Activated CD4-positive, CD25-positive, alpha-beta regulatory T cell (primary cell): ENCODE results near the gene TSSK6.
"Not testable (repeated sequence)": the region's sequence is repeated elsewhere in the genome, so short reads cannot be mapped to it uniquely, and the experiment has no call there.

Experiments used
- DNase-seq, 4 experiments: peaks; one replicate each; lab custom pipeline; 2025; lab: John Stamatoyannopoulos, UW

TSSK6 gene

DNA sequence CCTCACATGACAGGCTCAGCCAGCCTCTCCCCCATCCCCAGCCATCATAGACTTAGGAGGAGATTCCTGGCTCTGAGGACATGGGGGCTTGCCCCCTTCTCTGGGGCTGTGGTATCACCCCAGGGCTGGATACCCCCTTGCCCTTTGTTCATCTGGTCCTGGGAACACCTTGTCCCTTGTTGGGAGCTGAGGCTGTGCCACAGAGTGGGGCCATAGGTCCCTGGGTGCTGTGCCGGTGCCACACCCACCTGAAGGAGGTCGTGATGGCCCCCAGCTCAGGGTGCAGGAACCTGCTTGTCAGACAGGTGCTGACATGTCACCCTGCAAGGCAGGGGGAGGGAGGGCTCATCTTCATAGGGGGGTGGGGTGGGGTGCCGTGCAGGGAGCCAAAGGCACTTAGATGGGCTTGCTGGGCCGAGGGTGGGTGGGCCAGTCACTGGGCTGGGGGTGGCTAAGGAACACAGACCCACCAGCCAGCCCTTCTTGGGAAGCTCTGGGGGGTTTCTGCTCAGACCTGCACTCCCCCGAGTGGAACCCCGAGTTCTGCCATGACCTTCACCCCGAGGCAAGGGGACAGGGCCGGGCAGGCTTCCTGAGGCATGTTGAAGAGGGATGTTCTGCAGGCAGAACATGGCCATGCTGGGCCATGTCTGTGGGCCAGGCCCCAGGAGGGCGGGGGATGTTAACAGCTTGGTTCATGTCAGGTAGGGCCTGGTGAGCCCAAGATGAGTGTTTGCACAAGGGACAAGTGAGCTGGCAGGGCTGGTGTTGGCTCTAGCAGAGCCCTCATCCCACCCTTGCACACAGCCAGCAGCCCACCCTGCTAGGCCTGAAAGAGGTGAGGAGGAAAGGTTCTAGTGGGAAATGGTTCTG, 28.0 kb downstream of the TSSK6 start:
- DNase-seq = no peak

DNA sequence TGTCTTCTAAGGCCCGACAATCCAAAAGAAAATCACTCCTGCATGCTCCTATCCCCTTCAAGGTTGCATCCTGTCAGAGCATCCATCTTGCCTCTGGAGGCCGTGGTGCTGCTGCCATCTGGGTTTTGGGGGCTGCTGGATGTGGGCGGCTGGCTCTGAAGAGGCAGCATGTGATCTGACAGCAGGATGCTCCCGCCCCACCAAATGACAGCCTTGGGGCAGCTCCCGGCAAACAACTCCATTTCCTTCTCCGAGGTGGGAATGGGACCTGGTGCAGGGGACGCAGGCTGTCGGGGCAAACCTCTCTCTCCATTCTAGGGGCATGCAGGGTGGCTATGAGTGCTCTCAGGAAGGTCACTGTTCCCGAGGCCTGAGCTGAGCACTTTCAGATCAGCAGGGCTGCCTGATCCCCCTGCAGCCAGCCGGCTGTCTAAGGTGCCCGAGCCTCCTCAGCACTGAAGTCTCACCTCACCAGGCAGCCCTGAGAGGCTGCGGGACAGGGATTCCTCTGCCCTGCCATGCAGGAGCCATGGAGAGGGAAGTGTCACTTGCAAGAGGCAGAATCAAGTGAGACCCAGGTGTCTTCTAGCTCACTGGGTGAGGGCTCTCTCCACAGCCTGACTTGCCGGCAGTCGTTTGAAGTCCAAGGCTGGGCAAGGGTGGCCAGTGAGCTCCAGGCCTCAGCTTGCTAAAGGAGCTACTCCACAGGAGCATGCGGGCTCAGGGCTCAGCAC, 28.8 kb downstream of the TSSK6 start:
- DNase-seq = no peak

DNA sequence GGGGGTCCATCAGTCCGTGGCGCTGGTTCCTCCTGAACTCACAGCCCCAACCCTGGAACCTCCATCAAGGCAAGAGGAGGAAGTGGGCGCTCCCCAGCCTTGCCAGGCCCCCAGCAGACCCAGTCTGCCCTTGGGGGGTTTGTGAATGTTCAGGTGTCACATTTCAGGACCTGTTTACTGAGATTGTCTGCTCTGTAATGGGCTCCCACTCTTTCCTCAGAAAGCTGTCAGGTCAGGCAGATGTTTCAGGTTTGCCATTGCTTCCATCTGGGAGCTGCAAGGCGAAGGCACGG, 29.4 kb downstream of the TSSK6 start:
- no peak for DNase-seq

DNA sequence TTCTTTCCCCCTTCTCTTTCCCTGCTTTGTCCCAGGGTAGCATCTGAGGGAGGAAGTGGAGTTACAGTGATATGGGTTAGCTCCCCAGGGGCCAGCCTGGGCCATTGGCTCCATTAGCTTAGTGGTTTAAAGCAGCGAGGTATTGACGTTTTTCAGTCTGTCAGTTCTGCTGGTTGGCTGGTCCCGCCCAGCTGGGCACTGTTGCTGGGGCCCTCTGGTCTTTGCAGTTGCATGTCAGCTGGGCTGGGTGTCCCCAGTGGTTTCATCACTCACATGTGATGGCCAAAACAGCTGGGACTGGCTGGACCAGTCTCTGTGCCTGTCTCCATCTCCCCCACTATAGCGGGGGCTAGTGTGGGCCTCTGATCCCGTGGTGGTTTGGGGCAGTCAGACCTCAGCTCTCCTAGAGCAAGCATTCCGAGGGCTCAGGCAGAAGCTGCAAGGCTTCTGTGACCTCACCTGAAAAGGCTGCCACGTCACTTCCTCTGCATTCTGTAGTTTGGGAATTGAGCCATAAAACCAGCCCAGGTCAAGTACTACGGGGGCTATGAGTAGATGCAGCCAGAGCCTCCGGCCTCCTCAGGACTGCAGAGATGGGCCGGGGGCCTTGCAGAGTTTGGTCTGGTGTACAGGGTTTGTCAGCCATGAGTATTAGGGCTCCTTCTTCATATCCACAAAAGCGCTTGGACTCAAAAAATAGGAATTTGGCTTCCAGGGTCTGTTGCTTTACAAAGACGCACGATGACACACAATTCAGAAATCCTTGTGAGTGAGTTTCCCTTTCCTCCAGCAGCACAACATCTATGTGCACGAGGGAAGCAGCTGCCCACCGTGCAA, 30.0 kb downstream of the TSSK6 start:
- DNase-seq = no peak

DNA sequence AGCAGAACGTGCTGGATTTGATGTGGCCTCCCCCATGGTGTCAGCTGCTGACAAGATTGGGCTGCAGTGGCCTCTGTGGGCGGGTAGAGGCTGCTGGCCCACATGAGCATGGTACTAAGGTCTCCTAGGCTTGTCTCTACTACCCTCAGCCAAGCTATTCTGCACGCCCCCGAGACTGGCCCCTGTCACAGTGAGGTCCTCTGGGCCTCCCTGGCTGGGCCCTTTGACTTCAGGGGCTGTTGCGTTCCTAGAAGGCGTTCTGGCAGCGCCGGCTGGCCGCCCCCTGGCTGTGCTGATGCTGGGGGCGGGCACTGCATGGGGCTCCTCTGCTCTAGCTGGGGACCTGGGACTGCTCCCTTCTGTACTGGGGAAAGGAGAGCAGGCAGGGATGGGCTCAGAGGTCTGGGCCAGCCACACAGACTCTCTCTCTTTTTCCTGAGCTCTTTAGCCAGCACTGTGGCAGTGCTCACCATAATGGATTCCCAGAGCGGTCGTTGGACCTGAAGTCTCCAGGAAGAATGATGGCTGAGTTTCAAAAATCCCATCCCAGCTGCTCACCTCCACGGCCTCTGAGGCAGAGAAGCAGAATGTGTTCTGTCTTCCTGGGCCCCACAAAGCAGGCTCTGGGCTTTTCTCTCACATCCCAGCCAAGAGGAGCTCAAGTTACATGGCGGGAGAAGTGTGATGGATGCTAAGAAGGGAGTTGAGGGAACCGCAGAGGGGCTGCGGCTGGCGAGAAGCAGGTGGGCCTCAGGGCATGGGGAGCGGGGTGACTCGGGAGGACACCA, 32.3 kb downstream of the TSSK6 start:
- no peak for DNase-seq

DNA sequence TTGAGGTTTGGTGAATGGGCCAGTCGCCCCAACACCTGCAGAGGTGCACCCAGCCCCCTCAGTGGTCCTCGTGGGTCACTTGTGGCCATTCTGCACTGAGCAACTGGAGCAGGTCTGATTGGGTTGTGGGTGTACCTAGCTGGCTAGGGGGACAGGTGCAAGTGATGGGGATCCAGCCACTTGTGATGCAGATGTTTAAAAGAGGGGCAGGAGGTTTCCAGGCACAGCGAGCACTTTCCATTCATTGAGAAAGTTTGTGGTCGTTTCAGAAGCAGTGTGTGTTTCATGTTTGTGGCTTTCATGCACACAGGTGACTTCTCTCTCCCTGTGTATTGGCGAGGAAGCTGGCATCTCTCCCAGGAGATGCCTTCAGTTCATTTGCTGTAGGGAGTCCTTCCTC, 34.7 kb downstream of the TSSK6 start:
- DNase-seq = no peak

DNA sequence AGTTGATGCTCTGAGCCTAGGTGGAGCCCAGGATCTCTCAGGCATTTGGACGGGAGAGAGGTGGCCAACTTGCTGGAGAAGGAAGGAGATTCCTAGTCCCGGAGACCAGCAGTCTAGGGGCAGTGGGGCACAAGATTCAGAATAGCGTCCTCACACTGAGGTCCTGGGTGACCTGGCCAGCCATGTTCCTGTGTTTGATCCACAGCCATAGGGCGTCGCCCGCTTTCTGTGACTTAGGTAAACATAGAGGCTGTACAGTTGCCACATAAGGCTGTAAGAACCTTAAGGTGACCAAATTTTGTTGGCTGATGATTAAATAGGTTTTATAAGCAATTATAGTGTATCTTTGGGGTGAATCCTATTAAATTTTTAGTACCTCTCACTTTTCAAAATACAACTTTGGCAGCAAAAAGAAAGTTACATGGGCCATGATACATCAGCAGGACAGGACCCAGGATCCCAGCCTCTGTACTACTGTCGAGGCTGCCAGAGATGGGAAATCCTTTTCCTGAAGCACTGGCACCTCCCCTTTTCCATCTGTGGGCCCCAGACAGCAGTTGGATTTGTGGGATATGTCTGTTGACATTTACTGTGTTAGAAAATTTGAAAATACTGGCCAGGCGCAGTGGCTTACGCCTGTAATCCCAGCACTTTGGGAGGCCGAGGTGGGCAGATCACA, 37.5 kb downstream of the TSSK6 start:
- no peak for DNase-seq

DNA sequence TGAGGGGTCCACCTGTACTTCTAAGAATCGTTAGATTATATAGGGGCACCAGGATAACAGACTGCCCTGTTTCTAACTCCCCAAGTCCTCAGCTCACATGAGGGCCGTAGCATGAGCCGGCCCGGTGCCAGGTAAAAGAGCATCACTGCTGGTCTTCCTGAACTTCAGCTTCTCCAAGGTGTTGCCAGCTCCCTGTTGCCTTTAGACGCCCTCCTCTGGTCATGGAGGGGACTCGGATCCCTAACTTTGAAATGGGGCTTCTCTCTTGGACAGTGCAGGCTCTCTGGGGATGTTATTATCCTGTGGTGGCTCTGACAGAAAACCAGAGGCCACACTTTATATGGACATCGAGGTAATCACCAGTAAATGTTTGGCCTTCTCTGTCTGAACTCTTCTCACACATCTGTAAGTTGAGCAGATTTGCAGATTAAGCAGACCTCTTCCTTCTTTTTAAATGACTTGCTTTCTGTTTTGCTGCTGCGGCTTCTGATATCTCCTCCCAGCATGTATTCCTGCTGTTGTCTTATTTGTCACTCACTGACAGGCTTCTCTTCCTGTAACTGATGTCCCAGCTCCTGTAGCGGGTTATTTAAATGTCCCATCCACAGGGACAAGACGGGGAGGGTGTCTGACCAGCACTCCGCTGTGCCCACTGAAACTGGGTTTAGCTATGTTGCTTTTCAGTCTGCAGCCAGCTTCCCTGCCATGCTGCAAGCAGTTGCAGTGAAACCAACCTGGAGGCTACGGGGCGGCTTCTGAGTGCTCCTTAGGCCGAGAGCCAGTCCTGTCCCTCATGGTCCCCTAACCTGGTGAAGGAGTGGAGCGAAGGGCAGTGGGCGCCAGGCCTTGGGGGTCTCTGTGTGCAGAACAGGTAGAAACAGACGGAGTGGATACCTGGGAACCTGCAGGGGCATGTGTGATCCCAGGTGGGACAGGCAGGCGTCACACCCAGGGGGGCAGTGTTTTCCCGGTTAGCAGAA, 39.2 kb downstream of the TSSK6 start:
- DNase-seq = no peak

DNA sequence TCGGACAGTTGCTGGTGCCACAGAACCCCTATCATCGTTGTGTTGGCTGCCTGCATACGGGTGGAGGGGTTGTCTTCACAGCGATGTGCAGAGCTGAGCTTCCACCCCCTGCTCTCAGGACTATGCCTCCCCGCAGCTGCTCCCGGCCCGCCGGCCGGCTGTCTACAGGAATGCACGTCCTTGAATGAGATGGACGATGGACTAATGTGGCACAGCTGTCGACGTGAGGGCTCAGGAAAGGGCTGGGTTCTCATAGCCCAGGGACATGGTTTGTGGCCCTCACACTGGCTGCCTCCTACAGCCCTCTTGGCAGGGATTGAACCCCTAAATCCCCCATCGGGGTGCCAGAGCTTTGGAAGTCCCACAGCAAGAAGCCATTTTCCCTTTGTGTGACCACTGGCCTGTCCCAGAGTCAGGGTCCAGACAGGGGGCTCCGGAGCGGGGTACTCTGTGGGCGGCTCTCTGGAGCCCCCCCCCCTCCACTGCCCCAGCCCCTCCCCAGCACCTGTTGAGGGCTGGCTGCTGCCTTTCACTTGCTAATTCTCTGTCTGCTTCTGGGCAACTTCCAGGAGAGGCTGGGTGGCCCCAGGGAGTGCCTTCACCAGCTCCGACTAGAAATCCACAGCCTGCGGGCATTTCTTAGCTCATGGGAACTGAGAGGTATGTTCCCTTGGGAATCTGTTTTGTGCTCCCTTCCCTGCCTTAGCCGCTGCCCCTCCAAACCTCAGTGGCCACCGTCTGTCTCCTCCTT, 40.2 kb downstream of the TSSK6 start:
- DNase-seq = no peak

DNA sequence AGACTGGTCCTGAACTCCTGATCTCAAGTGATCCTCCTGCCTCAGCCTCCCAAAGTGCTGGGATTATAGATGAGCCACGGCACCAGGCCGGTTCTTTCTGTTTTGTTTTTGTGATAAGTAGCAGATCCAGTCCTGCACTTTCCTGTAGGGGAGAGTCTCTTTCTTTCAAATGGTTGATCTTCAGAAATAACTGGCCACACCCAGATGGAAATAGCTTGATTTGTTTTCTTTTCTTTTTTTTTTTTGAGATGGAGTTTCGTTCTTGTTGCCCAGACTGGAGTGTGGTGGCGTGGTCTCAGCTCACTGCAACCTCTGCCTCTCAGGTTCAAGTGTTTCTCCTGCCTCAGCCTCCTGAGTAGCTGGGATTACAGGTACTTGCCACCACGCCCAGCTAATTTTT, 43.2 kb downstream of the TSSK6 start:
- DNase-seq = not testable (repeated sequence)

DNA sequence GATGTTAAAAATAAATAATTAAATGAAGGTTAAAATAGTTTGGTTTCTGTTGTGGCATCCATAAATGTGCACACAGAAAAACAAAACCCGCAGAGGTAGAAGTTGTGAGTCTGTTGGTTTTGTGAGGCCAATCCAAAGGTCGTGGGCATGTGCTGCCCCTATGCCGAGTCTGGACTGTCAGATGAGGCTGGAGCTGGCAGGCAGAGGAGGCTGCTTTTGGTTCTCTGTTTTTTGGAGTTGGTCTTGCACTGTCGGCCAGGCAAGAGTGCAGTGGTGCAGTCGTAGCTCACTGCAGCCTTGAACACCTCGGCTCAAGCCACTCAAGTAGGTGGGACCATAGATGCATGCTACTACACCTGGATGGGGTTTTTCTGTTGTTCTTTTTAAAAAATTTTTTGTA, 43.7 kb downstream of the TSSK6 start:
- DNase-seq = no peak

DNA sequence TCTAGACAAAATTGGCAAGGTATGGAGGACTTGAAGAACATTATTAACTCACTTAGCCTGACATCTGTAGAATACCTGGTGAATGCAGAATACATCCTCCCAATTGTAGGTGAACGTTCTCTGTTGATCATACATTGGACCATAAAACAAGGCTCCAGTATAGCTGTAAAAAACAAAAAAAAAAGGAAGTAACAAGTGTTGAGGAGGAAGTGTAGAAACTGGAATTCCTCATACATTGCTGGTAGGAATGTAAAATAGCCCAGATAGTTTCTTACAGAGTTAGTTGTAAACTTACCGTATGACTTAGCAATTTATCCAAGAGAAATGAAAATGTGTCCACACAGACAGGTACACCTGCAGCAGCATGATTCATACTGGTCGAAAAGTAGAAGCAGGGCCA, 44.8 kb downstream of the TSSK6 start:
- DNase-seq = no peak

DNA sequence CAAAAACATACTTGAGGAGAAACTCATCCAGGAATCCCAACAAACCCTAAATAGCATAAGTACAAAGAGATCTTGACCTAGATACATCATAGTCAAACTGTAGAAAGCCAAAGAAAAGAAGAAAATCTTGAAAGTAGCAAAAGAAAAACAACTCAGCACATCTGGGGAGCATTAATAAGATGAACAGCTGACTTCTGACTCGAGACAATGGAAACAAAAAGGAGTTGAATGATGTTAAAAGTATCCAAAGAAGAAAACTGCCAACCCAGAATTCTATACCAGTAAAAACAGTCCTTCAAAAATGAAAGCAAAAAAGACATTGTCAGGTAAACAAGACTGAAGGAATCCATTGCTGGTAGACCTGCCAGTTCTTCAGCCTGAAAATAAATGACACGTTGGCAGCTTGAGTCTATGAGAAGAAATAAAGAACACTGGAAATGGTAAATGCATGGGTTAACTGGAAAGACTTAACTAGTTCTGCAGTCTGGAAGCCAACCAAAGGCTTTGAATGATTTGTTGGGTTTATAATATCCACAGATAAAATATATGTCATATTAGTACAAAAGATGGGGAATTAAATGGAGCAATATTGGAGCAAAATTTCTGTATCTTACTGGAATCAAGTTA, 46.8 kb downstream of the TSSK6 start:
- DNase-seq = no peak

DNA sequence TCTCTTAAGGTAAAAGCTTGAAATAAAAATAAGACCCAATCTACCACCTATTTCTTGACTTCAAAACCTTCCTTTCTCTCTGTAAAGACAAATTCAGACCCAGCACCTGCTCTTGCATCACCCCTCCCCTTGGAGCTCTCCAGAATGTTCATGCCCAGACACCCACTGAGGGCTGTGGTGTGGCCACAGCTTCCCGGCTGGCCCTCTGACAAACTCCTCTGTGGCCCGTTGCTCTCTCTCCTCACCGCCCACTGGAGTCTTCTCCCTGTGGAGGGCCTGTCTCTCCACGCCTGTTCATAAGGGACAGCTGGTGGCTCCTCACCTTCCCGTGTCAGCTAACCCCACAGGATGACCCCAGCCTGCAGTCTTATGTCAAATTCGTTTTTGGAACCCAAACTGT, 49.1 kb downstream of the TSSK6 start:
- no peak for DNase-seq

DNA sequence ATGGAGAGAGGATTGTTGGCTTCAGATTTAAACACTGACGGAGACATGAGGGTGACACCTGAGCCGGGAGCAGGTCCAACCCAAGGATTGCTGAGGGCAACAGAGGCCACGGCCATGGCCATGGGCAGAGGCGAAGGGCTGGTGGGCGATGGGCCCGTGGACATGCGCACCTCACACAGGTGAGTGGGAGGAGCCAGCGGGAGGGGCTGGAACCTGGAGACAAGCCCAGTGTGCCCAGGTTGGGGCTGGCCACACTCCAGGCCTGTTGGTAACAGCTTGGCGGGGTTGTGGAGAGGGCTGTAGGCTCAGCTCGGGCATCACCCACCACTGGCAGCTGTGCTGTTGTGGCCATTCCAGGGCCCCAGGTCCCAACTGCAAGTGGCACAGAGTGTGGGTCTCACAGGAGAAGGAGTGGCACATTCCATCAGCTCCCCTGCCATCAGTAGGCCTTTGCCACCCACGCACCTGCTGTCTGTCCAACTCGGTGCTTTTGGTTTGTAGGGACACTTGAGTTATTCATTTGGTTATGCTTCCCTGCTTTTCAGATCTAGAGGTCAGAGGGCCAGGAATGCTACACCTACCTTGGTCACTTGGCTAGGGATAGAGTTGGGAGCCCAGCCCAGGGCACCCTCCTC, 49.8 kb downstream of the TSSK6 start:
- DNase-seq = no peak

DNA sequence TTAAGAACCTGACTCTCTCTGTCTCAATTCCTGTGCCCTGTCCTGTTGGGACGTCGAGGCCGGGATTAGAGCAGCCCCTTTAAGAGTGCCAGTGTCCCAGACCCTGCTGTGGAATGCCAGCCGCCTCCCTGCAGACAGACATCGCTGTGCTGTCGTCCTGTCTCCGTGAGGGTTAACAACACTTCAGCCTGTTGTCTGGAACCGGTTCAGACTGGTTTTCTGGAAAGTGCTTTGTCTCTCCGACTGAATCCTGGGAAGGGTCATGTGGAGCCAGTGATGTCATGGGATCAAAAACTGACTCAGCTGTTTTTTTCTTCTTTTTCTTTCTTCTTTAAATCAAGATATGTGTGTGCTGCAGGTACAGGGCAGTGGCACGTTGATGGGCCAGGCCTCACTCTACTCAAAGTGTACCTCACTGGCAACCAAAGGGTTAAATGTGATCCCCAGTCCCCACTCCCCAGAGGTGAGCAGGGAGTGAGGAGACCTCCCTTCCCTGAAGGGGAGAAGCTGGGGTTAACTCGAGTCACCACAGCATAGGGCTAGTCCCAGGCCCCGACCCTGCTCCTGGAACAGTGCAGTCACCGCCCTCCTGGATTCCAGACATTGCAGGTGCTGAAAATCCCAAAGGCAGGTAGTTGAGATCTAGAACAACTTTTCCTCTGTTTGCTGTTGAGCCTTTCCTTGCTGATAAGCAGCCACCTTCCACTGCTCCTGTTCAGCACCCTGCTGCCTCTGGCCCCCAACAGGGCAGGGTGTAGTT, 50.8 kb downstream of the TSSK6 start:
- no peak for DNase-seq
